ENCODE measurements around the gene CDYL. TPM values are rescaled to one million over a fixed set of nuclear protein-coding genes. Genes with fewer than 3 reads are reported as not detected.

CDYL gene
- total and polyA plus RNA-seq, 5 donors from 2014 or later = 3.1 to 27.0 (median 4.1) TPM

GRCh38 chr6:4910037-4910760, 134.0 kb downstream of the CDYL start:
- Mint-ChIP-seq H3K4me3 (no peak overlapping the region), H3K9me3 (no peaks in the 10 kb centered on the region), H3K27me3 (no peaks in the 10 kb centered on the region), H3K27ac (no peak overlapping the region), H3K36me3 (peaks cover 21% of the 10 kb centered on the region), H3K4me1 (peaks cover 11 to 62% (median 33%) of the 10 kb centered on the region in 4 donors)
- no peak overlapping the region for H3K4me3 ChIP-seq (ENCODE audit: low read depth, low read length)
- no peak for ATAC-seq (ENCODE audit: low read depth in 2 of 2)
- DNase-seq = no peak
- no peaks in the 10 kb centered on the region for H3K27me3 ChIP-seq (ENCODE audit: control insufficient read depth, insufficient read depth, low read length)
- no peak overlapping the region for H3K27ac ChIP-seq (ENCODE audit: insufficient read depth, low read length, poor library complexity, severe bottlenecking)
- peaks cover 13% of the 10 kb centered on the region for H3K4me1 ChIP-seq (ENCODE audit: control insufficient read depth, insufficient read depth, low read length, poor library complexity, severe bottlenecking)
- H3K36me3 ChIP-seq (ENCODE audit: control insufficient read depth, insufficient read depth, low read length) = peaks cover 3% of the 10 kb centered on the region
- H3K9me3 ChIP-seq (ENCODE audit: control insufficient read depth in 2 of 2, low read length in 2 of 2) = no peaks in the 10 kb centered on the region

DNA sequence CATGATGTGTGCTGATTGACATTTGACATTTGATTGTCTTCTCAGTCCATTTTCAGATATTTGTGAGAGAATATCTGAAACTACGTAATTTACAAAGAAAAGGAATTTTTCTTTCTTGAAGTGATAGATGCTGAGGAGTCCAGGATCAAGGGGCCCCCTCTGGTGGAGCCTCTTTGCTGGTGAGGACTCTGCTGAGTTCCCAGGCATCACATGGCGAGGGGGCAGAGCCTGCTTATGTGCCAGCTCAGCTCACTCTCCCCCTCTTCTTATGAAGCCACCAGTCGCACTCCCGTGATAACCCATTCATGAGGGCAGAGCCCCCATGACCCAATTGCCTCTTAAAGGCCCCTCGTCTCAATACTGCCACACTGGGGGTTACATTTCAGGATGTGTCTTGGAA, 136.4 kb downstream of the CDYL start:
- Histone ChIP-seq H3K27ac (ENCODE audit: insufficient read depth, low read length, poor library complexity, severe bottlenecking) (no peak overlapping the region), H3K36me3 (ENCODE audit: control insufficient read depth, insufficient read depth, low read length) (peaks cover 3% of the 10 kb centered on the region), H3K9me3 (ENCODE audit: control insufficient read depth in 2 of 2, low read length in 2 of 2) (no peaks in the 10 kb centered on the region), H3K4me1 (ENCODE audit: control insufficient read depth, insufficient read depth, low read length, poor library complexity, severe bottlenecking) (peaks cover 1% of the 10 kb centered on the region), H3K4me3 (ENCODE audit: low read depth, low read length) (no peak overlapping the region), H3K27me3 (ENCODE audit: control insufficient read depth, insufficient read depth, low read length) (no peaks in the 10 kb centered on the region)
- no peaks in the 10 kb centered on the region for H3K27me3 Mint-ChIP-seq
- H3K4me3 Mint-ChIP-seq = no peak overlapping the region
- peaks cover 13 to 65% (median 37%) of the 10 kb centered on the region in 4 donors for H3K4me1 Mint-ChIP-seq
- H3K9me3 Mint-ChIP-seq = no peaks in the 10 kb centered on the region
- DNase-seq (no peak), ATAC-seq (ENCODE audit: low read depth in 2 of 2) (no peak)
- H3K36me3 Mint-ChIP-seq = peaks cover 11% of the 10 kb centered on the region
- no peak overlapping the region for H3K27ac Mint-ChIP-seq

- Mint-ChIP-seq H3K27me3 (no peaks in the 10 kb centered on the region), H3K36me3 (peaks cover 8% of the 10 kb centered on the region), H3K4me3 (peak overlapping the region in 1 of 4 donors; percentile 16), H3K27ac (peak overlapping the region in 1 of 3 donors; percentile 77), H3K4me1 (peaks cover 23 to 68% (median 41%) of the 10 kb centered on the region in 4 donors), H3K9me3 (no peaks in the 10 kb centered on the region)
- DNase-seq (no peak), ATAC-seq (ENCODE audit: low read depth in 2 of 2) (no peak)
- Histone ChIP-seq H3K4me1 (ENCODE audit: control insufficient read depth, insufficient read depth, low read length, poor library complexity, severe bottlenecking) (no peaks in the 10 kb centered on the region), H3K36me3 (ENCODE audit: control insufficient read depth, insufficient read depth, low read length) (peaks cover 3% of the 10 kb centered on the region), H3K27me3 (ENCODE audit: control insufficient read depth, insufficient read depth, low read length) (no peaks in the 10 kb centered on the region), H3K27ac (ENCODE audit: insufficient read depth, low read length, poor library complexity, severe bottlenecking) (no peak overlapping the region), H3K4me3 (ENCODE audit: low read depth, low read length) (no peak overlapping the region), H3K9me3 (ENCODE audit: control insufficient read depth in 2 of 2, low read length in 2 of 2) (no peaks in the 10 kb centered on the region)
Measured at GRCh38 chr6:4913705-4914419, 137.7 kb downstream of the CDYL start.

GRCh38 chr6:4914420-4915159, 138.4 kb downstream of the CDYL start:
- Mint-ChIP-seq H3K9me3 (no peaks in the 10 kb centered on the region), H3K27me3 (no peaks in the 10 kb centered on the region), H3K4me1 (peaks cover 23 to 70% (median 40%) of the 10 kb centered on the region in 4 donors), H3K27ac (peak overlapping the region in 2 of 3 donors; percentile 1 to 77), H3K4me3 (no peak overlapping the region), H3K36me3 (peaks cover 7% of the 10 kb centered on the region)
- Histone ChIP-seq H3K9me3 (ENCODE audit: control insufficient read depth in 2 of 2, low read length in 2 of 2) (no peaks in the 10 kb centered on the region), H3K27ac (ENCODE audit: insufficient read depth, low read length, poor library complexity, severe bottlenecking) (no peak overlapping the region), H3K4me3 (ENCODE audit: low read depth, low read length) (no peak overlapping the region), H3K27me3 (ENCODE audit: control insufficient read depth, insufficient read depth, low read length) (no peaks in the 10 kb centered on the region), H3K36me3 (ENCODE audit: control insufficient read depth, insufficient read depth, low read length) (peaks cover 3% of the 10 kb centered on the region), H3K4me1 (ENCODE audit: control insufficient read depth, insufficient read depth, low read length, poor library complexity, severe bottlenecking) (no peaks in the 10 kb centered on the region)
- DNase-seq (no peak), ATAC-seq (ENCODE audit: low read depth in 2 of 2) (no peak)

DNA sequence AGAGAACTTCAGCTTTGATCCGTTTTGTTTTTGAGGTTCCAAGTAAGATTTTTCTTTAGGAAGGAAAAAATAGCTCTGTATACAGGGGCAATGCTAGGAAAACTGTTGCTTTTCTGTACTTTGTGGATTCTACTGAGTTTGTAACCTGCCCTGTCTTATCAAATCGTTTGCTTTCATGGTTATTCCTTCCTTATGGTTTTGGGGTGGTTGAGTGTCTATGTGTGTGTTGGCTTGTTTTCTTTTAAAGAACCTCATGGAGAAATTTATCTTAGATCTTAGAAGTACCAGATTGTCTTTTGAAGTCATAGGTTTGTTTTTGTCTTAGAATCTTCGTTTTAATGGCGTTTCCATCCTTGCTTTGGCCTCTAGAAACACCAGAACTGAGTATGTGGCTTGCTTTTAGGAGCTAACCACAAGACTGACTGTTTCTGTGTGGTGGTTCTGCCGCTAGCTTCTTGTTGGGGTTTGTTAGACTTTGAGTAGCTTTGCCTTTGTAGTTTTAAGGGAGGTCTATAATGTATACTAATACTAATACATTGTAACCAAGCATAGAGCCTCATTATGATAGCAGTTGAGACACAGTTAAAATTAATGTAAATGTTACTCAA, 140.9 kb downstream of the CDYL start:
- H3K4me3 Mint-ChIP-seq = peak overlapping the region in 1 of 4 donors; percentile 38
- Histone ChIP-seq H3K36me3 (ENCODE audit: control insufficient read depth, insufficient read depth, low read length) (no peaks in the 10 kb centered on the region), H3K4me1 (ENCODE audit: control insufficient read depth, insufficient read depth, low read length, poor library complexity, severe bottlenecking) (no peaks in the 10 kb centered on the region), H3K27me3 (ENCODE audit: control insufficient read depth, insufficient read depth, low read length) (no peaks in the 10 kb centered on the region), H3K4me3 (ENCODE audit: low read depth, low read length) (no peak overlapping the region), H3K9me3 (ENCODE audit: control insufficient read depth in 2 of 2, low read length in 2 of 2) (no peaks in the 10 kb centered on the region), H3K27ac (ENCODE audit: insufficient read depth, low read length, poor library complexity, severe bottlenecking) (no peak overlapping the region)
- H3K36me3 Mint-ChIP-seq = peaks cover 8% of the 10 kb centered on the region
- H3K4me1 Mint-ChIP-seq = peaks cover 20 to 76% (median 38%) of the 10 kb centered on the region in 4 donors
- no peak for ATAC-seq (ENCODE audit: low read depth in 2 of 2)
- no peaks in the 10 kb centered on the region for H3K27me3 Mint-ChIP-seq
- peak in 1 of 3 donors; percentile 34 for DNase-seq
- peak overlapping the region in 2 of 3 donors; percentile 76 to 95 for H3K27ac Mint-ChIP-seq
- no peaks in the 10 kb centered on the region for H3K9me3 Mint-ChIP-seq

DNA sequence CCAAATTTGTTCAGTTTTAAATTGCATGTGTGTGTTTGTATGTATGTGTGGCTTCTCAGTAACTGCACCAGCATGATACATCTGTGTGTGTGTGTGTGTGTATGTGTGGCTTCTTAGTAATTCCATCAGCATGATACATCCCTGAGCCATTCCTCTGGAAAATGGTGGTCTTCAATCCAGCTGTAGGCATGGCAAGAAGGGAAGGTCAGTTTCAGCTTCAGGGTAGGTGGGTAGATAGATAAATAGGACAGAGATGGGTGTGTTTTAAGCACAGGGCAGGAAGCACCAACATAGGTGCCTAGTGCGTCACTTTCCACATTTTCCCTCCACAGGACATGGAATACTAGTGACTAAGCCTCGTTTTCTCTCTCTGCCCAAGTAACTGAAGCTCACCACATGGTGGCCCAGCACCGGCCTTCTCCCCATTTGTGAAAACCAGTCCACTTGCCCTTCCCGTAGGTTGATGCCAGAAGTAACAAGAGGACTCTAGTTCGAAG, 144.8 kb downstream of the CDYL start:
- Histone ChIP-seq H3K36me3 (ENCODE audit: control insufficient read depth, insufficient read depth, low read length) (no peaks in the 10 kb centered on the region), H3K27ac (ENCODE audit: insufficient read depth, low read length, poor library complexity, severe bottlenecking) (no peak overlapping the region), H3K4me3 (ENCODE audit: low read depth, low read length) (no peak overlapping the region), H3K9me3 (ENCODE audit: control insufficient read depth in 2 of 2, low read length in 2 of 2) (no peaks in the 10 kb centered on the region), H3K27me3 (ENCODE audit: control insufficient read depth, insufficient read depth, low read length) (no peaks in the 10 kb centered on the region), H3K4me1 (ENCODE audit: control insufficient read depth, insufficient read depth, low read length, poor library complexity, severe bottlenecking) (peaks cover 3% of the 10 kb centered on the region)
- H3K27me3 Mint-ChIP-seq = no peaks in the 10 kb centered on the region
- H3K4me3 Mint-ChIP-seq = no peak overlapping the region
- DNase-seq = no peak
- no peak for ATAC-seq (ENCODE audit: low read depth in 2 of 2)
- peaks cover 13% of the 10 kb centered on the region for H3K36me3 Mint-ChIP-seq
- peaks cover 24 to 55% (median 36%) of the 10 kb centered on the region in 4 donors for H3K4me1 Mint-ChIP-seq
- no peak overlapping the region for H3K27ac Mint-ChIP-seq
- no peaks in the 10 kb centered on the region for H3K9me3 Mint-ChIP-seq

DNA sequence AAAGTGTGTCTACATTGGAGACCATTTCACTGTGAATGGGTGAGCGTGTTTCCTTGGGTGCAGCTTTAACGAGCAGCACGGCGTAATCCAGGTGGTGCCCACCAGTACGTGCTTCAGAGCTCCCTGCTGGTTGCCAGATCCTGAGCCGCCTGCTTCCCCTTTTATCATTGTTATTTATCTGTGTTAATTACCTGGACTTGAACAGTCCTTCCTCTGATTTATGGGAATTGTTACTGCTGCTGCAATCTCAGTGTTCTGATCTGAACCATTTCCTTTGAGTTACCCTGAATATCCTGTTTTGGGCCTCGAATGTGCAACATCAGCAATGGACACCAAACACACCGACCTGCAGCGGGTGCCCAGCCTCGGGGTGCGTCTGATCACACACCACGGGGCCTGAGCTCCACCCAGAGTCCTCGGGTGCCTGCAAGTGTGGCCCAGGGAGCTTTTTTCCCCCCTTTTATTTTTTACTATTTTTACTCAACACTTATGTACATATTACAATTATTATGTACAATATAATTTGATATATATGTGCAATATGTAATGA, 146.4 kb downstream of the CDYL start:
- Histone ChIP-seq H3K27me3 (ENCODE audit: control insufficient read depth, insufficient read depth, low read length) (no peaks in the 10 kb centered on the region), H3K4me1 (ENCODE audit: control insufficient read depth, insufficient read depth, low read length, poor library complexity, severe bottlenecking) (peaks cover 3% of the 10 kb centered on the region), H3K27ac (ENCODE audit: insufficient read depth, low read length, poor library complexity, severe bottlenecking) (no peak overlapping the region), H3K9me3 (ENCODE audit: control insufficient read depth in 2 of 2, low read length in 2 of 2) (no peaks in the 10 kb centered on the region), H3K4me3 (ENCODE audit: low read depth, low read length) (no peak overlapping the region), H3K36me3 (ENCODE audit: control insufficient read depth, insufficient read depth, low read length) (no peaks in the 10 kb centered on the region)
- ATAC-seq (ENCODE audit: low read depth in 2 of 2) (no peak), DNase-seq (no peak)
- Mint-ChIP-seq H3K27ac (no peak overlapping the region), H3K4me1 (peaks cover 11 to 43% (median 30%) of the 10 kb centered on the region in 4 donors), H3K4me3 (no peak overlapping the region), H3K27me3 (no peaks in the 10 kb centered on the region), H3K36me3 (peaks cover 9% of the 10 kb centered on the region), H3K9me3 (no peaks in the 10 kb centered on the region)

All from CD4-positive, CD25-positive, alpha-beta regulatory T cell (primary cell).